ENCODE measurements around the gene EIPR1. TPM values are rescaled to one million over a fixed set of nuclear protein-coding genes. Genes with fewer than 3 reads are reported as not detected.

Gene EIPR1
- polyA plus RNA-seq, 3 donors from 2014 or later: 37.1 to 47.7 (median 41.1) TPM

DNA sequence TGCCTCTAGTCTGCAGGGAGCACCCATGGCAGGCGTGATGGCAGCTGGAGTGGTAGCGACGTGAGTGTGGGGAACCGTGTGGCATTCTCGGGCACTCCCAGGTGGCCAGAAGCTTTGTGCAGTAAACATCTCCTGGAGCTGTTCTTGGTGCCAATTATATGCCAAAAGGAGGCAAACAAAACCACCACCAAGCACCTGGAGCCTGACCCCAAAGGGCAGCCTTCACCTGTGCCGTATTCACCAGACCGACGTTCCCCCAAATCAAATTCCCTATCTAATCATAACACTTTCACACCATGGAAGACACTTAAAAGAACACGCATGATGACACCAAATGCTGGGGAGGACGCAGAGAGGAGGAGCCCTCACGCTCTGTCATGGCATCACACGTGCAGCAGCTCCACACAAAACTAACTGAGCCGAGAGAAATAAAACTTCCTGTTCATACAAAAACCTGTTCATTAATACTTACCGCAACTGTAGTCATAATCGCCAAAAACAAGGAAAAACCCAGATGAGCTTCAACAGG is 123.6 kb downstream of the EIPR1 start:
- no peaks in the 10 kb centered on the region for H3K4me1 Mint-ChIP-seq
- no peak overlapping the region for H3K4me3 Mint-ChIP-seq
- H3K36me3 Mint-ChIP-seq: peaks cover 29 to 39% (median 32%) of the 10 kb centered on the region in 3 donors
- no peak for DNase-seq
- H3K27me3 Mint-ChIP-seq (ENCODE audit: low read depth in 3 of 3): peaks cover 0 to 2% (median 0%) of the 10 kb centered on the region in 3 donors
- peaks cover 3 to 11% (median 5%) of the 10 kb centered on the region in 6 donors for H3K9me3 Mint-ChIP-seq
- H3K27ac Mint-ChIP-seq: no peak overlapping the region

DNA sequence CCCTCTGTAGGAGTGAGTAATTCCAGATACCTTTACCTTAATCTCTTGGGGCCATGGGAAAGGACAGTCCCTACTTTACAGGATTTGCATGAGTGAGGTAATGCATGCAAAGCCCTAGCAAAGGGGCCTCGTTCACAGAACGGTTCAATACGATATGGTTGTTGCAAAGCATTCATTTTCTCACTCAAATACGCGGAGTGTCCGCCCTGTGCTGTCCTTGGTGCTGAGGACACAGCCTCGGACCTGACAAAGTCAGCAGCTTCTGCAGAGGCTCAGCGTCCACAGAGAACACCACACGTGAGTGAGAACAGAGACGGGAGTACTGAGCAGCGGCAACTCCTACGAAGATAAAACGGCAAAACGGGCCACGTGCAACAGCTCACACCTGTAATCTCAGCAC is 125.7 kb downstream of the EIPR1 start:
- peaks cover 5 to 16% (median 10%) of the 10 kb centered on the region in 6 donors for H3K9me3 Mint-ChIP-seq
- peaks cover 33 to 44% (median 35%) of the 10 kb centered on the region in 3 donors for H3K36me3 Mint-ChIP-seq
- no peak overlapping the region for H3K4me3 Mint-ChIP-seq
- H3K27me3 Mint-ChIP-seq (ENCODE audit: low read depth in 3 of 3): peaks cover 0 to 5% (median 0%) of the 10 kb centered on the region in 3 donors
- DNase-seq: no peak
- no peaks in the 10 kb centered on the region for H3K4me1 Mint-ChIP-seq
- H3K27ac Mint-ChIP-seq: no peak overlapping the region

DNA sequence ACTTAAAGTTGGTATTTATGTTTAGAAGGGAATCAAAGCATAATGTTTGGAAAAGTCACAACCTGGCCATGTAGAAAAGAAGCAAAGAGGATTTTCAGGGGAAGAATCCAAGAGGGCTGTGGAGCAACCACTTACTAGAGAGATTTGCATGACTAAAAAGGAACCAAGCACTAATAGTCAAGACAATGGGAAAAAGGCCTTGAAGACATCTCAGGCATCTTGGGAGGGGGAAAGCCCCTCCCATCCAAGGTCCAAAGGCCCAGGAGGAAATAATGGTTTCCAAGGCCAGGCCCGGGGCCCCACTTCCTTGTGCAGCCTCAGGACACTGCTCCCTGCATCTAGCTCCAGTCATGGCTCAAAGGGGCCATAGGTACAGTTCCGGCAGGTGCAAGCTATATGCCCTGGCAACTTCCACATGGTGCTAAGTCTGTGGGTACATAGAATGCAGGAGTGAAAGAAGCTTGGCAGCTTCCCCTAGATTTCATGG is 128.1 kb downstream of the EIPR1 start:
- DNase-seq: no peak
- H3K27ac Mint-ChIP-seq: no peak overlapping the region
- peaks cover 0 to 11% of the 10 kb centered on the region in 2 donors for H3K4me1 Mint-ChIP-seq
- H3K36me3 Mint-ChIP-seq: peaks cover 29 to 38% (median 34%) of the 10 kb centered on the region in 3 donors
- no peak overlapping the region for H3K4me3 Mint-ChIP-seq
- H3K9me3 Mint-ChIP-seq: peaks cover 5 to 16% (median 10%) of the 10 kb centered on the region in 6 donors
- peaks cover 0 to 5% (median 0%) of the 10 kb centered on the region in 3 donors for H3K27me3 Mint-ChIP-seq (ENCODE audit: low read depth in 3 of 3)

DNA sequence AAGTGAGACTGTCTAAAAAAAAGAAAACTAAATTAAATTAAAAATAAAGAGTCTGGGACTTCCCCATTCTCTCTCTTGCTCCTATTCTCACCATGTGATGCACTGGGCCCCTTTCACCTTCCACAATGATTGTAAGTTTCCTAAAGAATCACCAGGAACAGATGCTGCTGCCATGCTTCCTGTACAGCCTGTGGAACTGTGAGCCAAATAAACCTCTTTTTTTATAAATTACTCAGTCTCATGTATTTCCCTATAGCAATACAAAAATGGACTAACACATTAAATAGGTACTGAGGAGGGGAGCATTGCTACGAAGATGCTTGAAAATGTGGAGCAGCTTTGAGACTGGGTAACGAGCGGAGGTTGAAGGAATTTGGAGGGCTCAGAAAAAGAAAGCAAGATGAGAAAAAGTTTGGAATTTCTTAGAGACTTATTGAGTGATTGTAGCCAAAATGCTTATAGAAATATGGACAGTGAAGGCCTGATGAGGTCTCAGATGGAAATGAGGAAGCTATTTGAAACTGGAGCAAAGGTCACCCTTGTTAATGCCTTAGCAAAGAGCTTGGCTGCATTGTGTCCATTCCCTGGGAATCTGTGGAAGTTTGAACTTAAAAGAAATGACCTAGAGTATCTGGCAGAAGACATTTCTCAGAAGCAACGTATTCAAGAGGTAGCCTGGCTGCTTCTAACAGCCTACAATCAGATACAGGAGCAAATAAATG is 128.7 kb downstream of the EIPR1 start:
- peaks cover 5 to 16% (median 10%) of the 10 kb centered on the region in 6 donors for H3K9me3 Mint-ChIP-seq
- no peak overlapping the region for H3K4me3 Mint-ChIP-seq
- H3K27me3 Mint-ChIP-seq (ENCODE audit: low read depth in 3 of 3): peaks cover 0 to 6% (median 0%) of the 10 kb centered on the region in 3 donors
- peaks cover 24 to 35% (median 32%) of the 10 kb centered on the region in 3 donors for H3K36me3 Mint-ChIP-seq
- no peak for DNase-seq
- H3K27ac Mint-ChIP-seq: peak overlapping the region in 1 of 6 donors; percentile 23
- H3K4me1 Mint-ChIP-seq: peaks cover 2 to 11% of the 10 kb centered on the region in 2 donors

DNA sequence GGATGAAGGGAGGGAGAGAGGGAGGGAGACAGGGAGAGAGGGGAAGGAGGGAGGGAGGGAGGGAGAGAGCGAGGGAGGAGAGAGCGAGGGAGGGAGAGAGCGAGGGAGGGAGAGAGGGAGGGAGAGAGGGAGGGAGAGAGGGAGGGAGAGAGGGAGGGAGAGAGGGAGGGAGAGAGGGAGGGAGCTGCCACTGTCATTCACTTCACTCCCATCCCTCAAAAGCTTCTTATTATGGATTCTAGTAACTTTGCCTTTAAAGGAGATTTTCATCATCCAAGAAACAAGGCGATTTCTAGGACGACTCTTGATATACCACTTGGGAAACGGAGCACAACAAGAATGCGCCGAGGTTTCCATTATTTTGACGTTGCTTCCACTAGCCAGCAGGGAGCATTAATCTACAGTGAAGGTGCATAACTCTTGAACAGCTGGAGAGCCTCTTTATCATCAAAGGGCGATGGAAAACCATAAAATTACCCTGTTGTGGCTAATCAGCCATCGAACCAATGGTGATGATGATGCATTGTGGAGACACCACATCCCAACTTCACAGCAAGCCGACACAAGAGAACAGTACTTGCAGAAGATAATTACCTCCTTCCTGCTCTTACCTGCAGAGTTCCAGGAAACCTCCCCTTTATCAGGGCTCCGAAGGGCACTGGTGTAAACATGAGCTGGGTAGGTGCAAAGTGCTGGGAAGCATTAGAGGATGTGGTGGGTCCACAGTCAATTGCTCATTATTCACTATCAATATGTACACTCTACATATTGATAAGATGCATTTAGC is 130.5 kb downstream of the EIPR1 start:
- no peak for DNase-seq
- Mint-ChIP-seq H3K27ac (no peak overlapping the region), H3K36me3 (peaks cover 24 to 35% (median 32%) of the 10 kb centered on the region in 3 donors), H3K27me3 (ENCODE audit: low read depth in 3 of 3) (peaks cover 0 to 5% (median 0%) of the 10 kb centered on the region in 3 donors), H3K4me3 (no peak overlapping the region), H3K4me1 (peaks cover 16 to 23% of the 10 kb centered on the region in 2 donors), H3K9me3 (peaks cover 5 to 16% (median 10%) of the 10 kb centered on the region in 6 donors)

DNA sequence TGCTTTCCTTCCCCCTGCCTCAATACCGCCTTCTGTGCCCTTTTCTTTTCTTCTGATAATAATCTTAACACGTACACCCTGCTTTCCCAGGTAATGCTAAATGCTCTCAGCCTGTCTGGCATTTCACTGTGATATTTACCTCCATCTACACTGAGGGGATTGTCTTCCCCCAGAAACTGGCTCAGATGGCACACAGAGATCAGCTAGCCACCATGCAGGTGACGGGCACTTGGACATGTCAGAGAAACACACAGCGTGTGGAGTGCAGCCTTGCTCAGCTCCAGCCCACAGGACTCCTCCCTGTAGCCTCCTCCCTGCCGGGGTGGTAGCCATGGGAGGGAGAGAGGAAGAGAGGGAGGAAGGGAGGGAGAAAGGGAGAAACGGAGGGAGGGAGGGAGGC is 131.2 kb downstream of the EIPR1 start:
- H3K4me3 Mint-ChIP-seq: no peak overlapping the region
- no peak overlapping the region for H3K27ac Mint-ChIP-seq
- DNase-seq: no peak
- H3K9me3 Mint-ChIP-seq: peaks cover 5 to 15% (median 10%) of the 10 kb centered on the region in 6 donors
- H3K27me3 Mint-ChIP-seq (ENCODE audit: low read depth in 3 of 3): peaks cover 0 to 7% (median 0%) of the 10 kb centered on the region in 3 donors
- peaks cover 22 to 29% (median 28%) of the 10 kb centered on the region in 3 donors for H3K36me3 Mint-ChIP-seq
- H3K4me1 Mint-ChIP-seq: peaks cover 24 to 30% of the 10 kb centered on the region in 2 donors

DNA sequence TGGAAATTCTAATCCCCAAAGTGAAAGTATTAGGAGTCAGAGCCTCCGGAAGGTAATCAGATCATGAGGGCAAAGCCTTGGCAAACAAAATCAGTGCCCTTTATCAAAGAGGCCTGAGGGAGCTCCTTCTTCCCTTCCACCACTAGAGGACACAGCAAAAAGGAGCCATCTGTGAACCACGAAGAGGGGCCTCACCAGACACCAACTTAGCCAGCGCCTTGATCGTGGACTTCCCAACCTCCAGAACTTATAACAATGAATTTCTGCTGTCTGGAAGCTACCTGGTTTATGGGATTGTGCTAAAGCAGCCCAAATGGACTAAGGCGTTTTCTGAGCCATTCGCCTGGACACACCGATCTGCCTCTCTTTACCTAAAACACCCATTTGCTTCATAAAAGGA is 133.1 kb downstream of the EIPR1 start:
- H3K4me1 Mint-ChIP-seq: peaks cover 24 to 34% of the 10 kb centered on the region in 2 donors
- H3K9me3 Mint-ChIP-seq: peaks cover 5 to 11% (median 9%) of the 10 kb centered on the region in 6 donors
- DNase-seq: no peak
- peaks cover 0 to 7% (median under 1%) of the 10 kb centered on the region in 3 donors for H3K27me3 Mint-ChIP-seq (ENCODE audit: low read depth in 3 of 3)
- H3K36me3 Mint-ChIP-seq: peaks cover 12 to 19% (median 18%) of the 10 kb centered on the region in 3 donors
- no peak overlapping the region for H3K27ac Mint-ChIP-seq
- no peak overlapping the region for H3K4me3 Mint-ChIP-seq

DNA sequence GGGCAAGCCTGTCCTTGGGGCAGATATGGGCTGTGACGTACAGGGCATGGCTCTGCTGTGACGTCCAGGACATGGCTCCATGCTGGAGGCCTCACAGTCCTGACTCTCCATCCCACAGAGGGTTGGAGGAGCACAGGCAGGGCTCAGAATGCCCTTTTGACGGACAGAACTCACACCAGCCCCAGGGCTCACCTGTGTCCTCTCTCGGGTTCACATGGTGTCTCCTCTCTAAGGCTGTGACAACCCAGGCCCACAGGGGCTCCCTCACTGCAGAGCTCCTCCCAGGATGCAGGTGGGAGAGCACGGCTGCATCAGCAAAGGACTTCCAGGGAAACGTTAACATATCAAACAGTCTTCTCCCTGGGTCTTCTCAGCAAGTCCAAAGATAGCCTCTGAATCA is 133.8 kb downstream of the EIPR1 start:
- peaks cover 1 to 4% (median 3%) of the 10 kb centered on the region in 6 donors for H3K9me3 Mint-ChIP-seq
- H3K27ac Mint-ChIP-seq: no peak overlapping the region
- no peak for DNase-seq
- H3K36me3 Mint-ChIP-seq: peaks cover 5 to 12% (median 11%) of the 10 kb centered on the region in 3 donors
- peak overlapping the region in 2 of 5 donors; percentile 0 to 17 for H3K4me3 Mint-ChIP-seq
- H3K4me1 Mint-ChIP-seq: peaks cover 25 to 34% of the 10 kb centered on the region in 2 donors
- H3K27me3 Mint-ChIP-seq (ENCODE audit: low read depth in 3 of 3): peaks cover 0 to 6% (median 2%) of the 10 kb centered on the region in 3 donors

DNA sequence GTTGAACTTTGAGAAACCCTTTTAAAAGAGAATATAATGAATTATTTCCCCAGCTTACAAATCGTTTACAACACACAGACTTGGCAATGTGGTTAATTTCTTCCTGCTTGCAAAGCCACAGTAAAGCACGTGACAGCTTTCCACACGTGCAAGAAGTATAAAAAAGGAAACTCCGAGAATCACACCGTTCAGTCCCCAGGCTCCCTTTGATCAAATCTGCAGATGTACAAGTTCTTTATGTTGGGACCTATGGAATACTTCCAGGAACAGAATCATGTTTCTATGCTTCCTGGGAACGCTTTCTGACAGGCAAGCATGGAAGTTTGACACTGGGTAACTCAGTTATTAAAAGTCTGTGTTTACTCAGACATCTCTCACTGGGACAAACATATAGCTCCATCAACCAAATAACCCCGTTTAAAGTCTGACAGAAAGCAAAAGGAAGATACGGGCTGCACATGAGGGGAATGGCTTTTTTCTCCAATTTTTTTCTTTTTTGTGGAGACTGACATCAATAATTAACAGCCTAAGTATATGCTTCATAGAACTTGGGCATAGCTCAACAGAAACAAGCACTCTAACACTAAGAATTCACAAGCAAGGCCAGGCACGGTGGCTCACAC is 134.8 kb downstream of the EIPR1 start:
- peaks cover 32 to 34% of the 10 kb centered on the region in 2 donors for H3K4me1 Mint-ChIP-seq
- DNase-seq: peak; percentile 47 to 52 (median 48)
- peak overlapping the region; percentile 60 to 86 (median 78) for H3K4me3 Mint-ChIP-seq
- H3K27ac Mint-ChIP-seq: peak overlapping the region in 5 of 6 donors; percentile 58 to 71 (median 60)
- peaks cover 0 to 5% (median 2%) of the 10 kb centered on the region in 3 donors for H3K27me3 Mint-ChIP-seq (ENCODE audit: low read depth in 3 of 3)
- H3K36me3 Mint-ChIP-seq: peaks cover 3 to 9% (median 7%) of the 10 kb centered on the region in 3 donors
- H3K9me3 Mint-ChIP-seq: no peaks in the 10 kb centered on the region

DNA sequence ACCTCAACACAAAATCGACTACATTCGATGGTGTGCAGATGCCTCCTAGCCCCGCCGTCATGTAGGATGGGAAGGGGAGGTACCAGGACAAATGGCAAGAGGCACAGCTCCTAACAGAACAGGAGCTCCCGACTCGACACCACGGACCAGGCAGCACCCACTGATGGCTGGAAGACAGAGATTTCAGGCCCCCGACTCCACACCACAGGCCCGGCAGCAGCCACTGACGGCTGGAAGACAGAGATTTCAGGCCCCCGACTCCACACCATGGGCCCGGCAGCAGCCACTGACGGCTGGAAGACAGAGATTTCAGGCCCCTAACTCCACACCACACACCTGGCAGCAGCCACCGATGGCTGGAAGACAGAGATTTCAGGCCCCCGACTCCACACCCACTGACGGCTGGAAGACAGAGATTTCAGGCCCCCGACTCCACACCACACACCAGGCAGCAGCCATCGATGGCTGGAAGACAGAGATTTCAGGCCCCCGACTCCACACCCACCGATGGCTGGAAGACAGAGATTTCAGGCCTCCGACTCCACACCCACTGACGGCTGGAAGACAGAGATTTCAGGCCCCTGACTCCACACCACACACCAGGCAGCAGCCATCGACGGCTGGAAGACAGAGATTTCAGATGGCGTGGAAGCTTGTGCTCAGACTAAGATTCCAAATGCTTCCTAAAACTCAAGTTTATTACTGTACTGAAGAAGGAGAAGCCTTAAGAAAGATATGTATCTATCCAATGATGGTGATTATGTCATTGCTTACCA is 135.5 kb downstream of the EIPR1 start:
- peaks cover 0 to 5% (median 4%) of the 10 kb centered on the region in 3 donors for H3K27me3 Mint-ChIP-seq (ENCODE audit: low read depth in 3 of 3)
- H3K4me1 Mint-ChIP-seq: peaks cover 34 to 38% of the 10 kb centered on the region in 2 donors
- peak overlapping the region; percentile 60 to 86 (median 78) for H3K4me3 Mint-ChIP-seq
- H3K27ac Mint-ChIP-seq: peak overlapping the region in 3 of 6 donors; percentile 58 to 71 (median 67)
- H3K9me3 Mint-ChIP-seq: no peaks in the 10 kb centered on the region
- H3K36me3 Mint-ChIP-seq: peaks cover 0 to 5% (median 5%) of the 10 kb centered on the region in 3 donors
- peak in 2 of 3 donors; percentile 7 to 9 for DNase-seq

DNA sequence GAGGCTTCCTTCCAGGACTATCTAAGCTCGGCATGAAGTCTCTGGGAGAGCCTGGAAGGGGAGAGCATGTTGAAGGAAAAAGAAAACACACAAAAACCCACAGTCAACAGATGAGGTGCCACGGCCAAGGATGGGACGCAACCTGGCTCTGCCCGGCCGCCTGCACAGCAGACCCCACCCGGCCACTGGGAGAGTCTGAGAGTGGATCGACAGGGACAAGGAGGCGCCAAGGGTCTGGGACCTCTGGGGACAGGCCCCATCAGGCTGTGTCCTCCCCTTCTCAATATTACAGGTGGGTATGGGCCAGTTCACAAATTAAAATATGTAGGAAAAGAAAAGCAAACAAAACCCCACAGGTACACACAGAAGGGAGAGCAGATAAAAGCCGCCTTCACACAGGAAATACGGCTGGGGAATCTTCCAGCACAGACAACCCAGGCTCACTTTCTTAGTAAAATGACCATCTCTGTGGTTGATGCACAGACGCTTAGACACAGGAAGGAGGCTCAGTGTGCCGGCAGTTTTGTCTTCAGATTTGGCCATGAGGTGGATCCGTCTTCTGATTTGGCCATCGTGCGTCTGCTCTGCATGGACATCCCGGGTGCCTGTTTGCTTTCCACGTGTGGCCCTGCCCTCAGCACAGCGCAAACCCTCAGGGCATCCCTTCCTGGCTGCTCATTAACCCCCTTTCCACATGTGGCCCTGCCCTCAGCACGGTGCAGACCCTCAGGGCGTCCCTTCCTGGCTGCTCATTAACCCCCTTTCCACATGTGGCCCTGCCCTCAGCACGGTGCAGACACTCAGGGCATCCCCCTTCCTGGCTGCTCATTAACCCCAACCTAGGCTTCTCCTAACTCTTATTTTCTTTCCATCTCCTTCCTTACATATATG is 138.4 kb downstream of the EIPR1 start:
- Mint-ChIP-seq H3K4me3 (no peak overlapping the region), H3K36me3 (peaks cover 0 to 4% (median 0%) of the 10 kb centered on the region in 3 donors), H3K27me3 (ENCODE audit: low read depth in 3 of 3) (peaks cover 0 to 6% (median 5%) of the 10 kb centered on the region in 3 donors), H3K27ac (no peak overlapping the region), H3K9me3 (no peaks in the 10 kb centered on the region), H3K4me1 (peaks cover 42 to 44% of the 10 kb centered on the region in 2 donors)
- DNase-seq: peak in 2 of 3 donors; percentile 10 to 25

All from immature natural killer cell (primary cell).